Fibroblast of skin of scalp (primary cell): ENCODE data around the gene IFNLR1.

ENCODE experiments used
- DNase-seq: peaks from one replicate; pipeline ENCODE4 v3.0.0-alpha.2; 2013

IFNLR1 gene

GRCh38 chr1:24147194-24147593 is 39.9 kb downstream of the IFNLR1 start:
- no peak for DNase-seq

- no peak for DNase-seq
Measured at GRCh38 chr1:24142546-24143534, 44.2 kb downstream of the IFNLR1 start, which contains the start of gene IL22RA1. TSS of gene IL22RA1 (minus strand) at chr1:24143140. CDS start at chr1:24143082, 58 bp downstream.

- no peak for DNase-seq
Measured at GRCh38 chr1:24141311-24141997, 45.6 kb downstream of the IFNLR1 start.

- no peak for DNase-seq
Measured at GRCh38 chr1:24140741-24141181, 46.3 kb downstream of the IFNLR1 start.

GRCh38 chr1:24139841-24140425 is 47.2 kb downstream of the IFNLR1 start:
- DNase-seq: no peak

GRCh38 chr1:24139222-24139489 is 47.9 kb downstream of the IFNLR1 start:
- no peak for DNase-seq

GRCh38 chr1:24138476-24139221 is 48.4 kb downstream of the IFNLR1 start:
- DNase-seq: no peak

GRCh38 chr1:24136956-24137539 is 50.0 kb downstream of the IFNLR1 start:
- no peak for DNase-seq

GRCh38 chr1:24134376-24134775 is 52.7 kb downstream of the IFNLR1 start:
- no peak for DNase-seq

GRCh38 chr1:24133819-24134218 is 53.3 kb downstream of the IFNLR1 start:
- DNase-seq: no peak

- DNase-seq: no peak
Measured at GRCh38 chr1:24130385-24130784, 56.7 kb downstream of the IFNLR1 start.

GRCh38 chr1:24127801-24128363 is 59.2 kb downstream of the IFNLR1 start:
- no peak for DNase-seq

- no peak for DNase-seq
Measured at GRCh38 chr1:24127134-24127800, 59.8 kb downstream of the IFNLR1 start.

GRCh38 chr1:24126672-24127023 is 60.4 kb downstream of the IFNLR1 start:
- DNase-seq: no peak

- no peak for DNase-seq
Measured at GRCh38 chr1:24126018-24126671, 60.9 kb downstream of the IFNLR1 start.

- no peak for DNase-seq
Measured at GRCh38 chr1:24125456-24125855, 61.6 kb downstream of the IFNLR1 start.

GRCh38 chr1:24124980-24125379 is 62.1 kb downstream of the IFNLR1 start:
- no peak for DNase-seq

GRCh38 chr1:24123611-24124010 is 63.5 kb downstream of the IFNLR1 start:
- no peak for DNase-seq

GRCh38 chr1:24122776-24123175 is 64.3 kb downstream of the IFNLR1 start:
- no peak for DNase-seq

- no peak for DNase-seq
Measured at GRCh38 chr1:24121406-24121805, 65.7 kb downstream of the IFNLR1 start.

GRCh38 chr1:24120965-24121364 is 66.1 kb downstream of the IFNLR1 start:
- DNase-seq: no peak
